AG10803 (cell line): Measurements from ENCODE around the gene RPL10A.

Experiments
- DNase-seq: peaks from one replicate; pipeline ENCODE4 v3.0.0; 2010; ENCODE audit warnings: low read depth
- H3K4me3 ChIP-seq: 2 replicates; pipeline ENCODE4 v1.5.1; 2011; ENCODE audit warnings: mild to moderate bottlenecking, low read length, control low read depth
- CTCF ChIP-seq: conservative IDR thresholded peaks from 2 replicates; pipeline ENCODE4 v1.5.1; 2011; ENCODE audit warnings: mild to moderate bottlenecking, low read length, control low read depth, inconsistent platforms

RPL10A gene

GRCh38 chr6:35468181-35468979 lies at the start of gene RPL10A:
TSS of gene RPL10A (plus strand) at chr6:35468401. CDS start at chr6:35468435, 34 bp downstream.
- H3K4me3 ChIP-seq = peak within 1 kb of the TSS; percentile 86
- TF ChIP-seq CTCF = peak; percentile 83
- DNase-seq = peak; percentile 95

- DNase-seq = peak; percentile 65
- no peak overlapping the region for H3K4me3 ChIP-seq
- TF ChIP-seq CTCF = peak; percentile 34
Observed at GRCh38 chr6:35419417-35419816, 48.8 kb upstream of the RPL10A start.

GRCh38 chr6:35419961-35420360 lies 48.2 kb upstream of the RPL10A start:
- no peak for DNase-seq
- H3K4me3 ChIP-seq = no peak overlapping the region

GRCh38 chr6:35425284-35425683 lies 42.9 kb upstream of the RPL10A start:
- no peak overlapping the region for H3K4me3 ChIP-seq
- peak; percentile 97 for DNase-seq
- no peak for TF ChIP-seq CTCF

More at GRCh38 chr6:35419961-35420360, 48.2 kb upstream of the RPL10A start:
- TF ChIP-seq CTCF = no peak

- no peak for TF ChIP-seq CTCF
- H3K4me3 ChIP-seq = no peak overlapping the region
- no peak for DNase-seq
Observed at GRCh38 chr6:35426074-35426473, 42.1 kb upstream of the RPL10A start.

- DNase-seq = no peak
- no peak overlapping the region for H3K4me3 ChIP-seq
Observed at GRCh38 chr6:35427435-35427834, 40.8 kb upstream of the RPL10A start.

More at GRCh38 chr6:35427435-35427834, 40.8 kb upstream of the RPL10A start:
- no peak for TF ChIP-seq CTCF
